AG04449 (cell line): ENCODE data around the gene MRPL34.

Source experiments
- CTCF ChIA-PET: fragments of 350-600 bp; formaldehyde crosslinking; extraction: SDS; loops from one replicate; lab custom pipeline; 2021; ENCODE audit warnings: antibody characterized with exemption; lab: Yijun Ruan, JAX
- POLR2A ChIA-PET: fragments of 400-600, 350-600 bp; formaldehyde crosslinking; extraction: SDS; loops from one replicate; lab custom pipeline; 2020; ENCODE audit warnings: antibody characterized with exemption, inconsistent platforms; lab: Yijun Ruan, JAX
- DNase-seq: peaks from one replicate; pipeline ENCODE4 v3.0.0-alpha.2; 2010; ENCODE audit warnings: low read depth, low spot score
- H3K4me3 ChIP-seq: 2 replicates; pipeline ENCODE4 v1.5.1; 2011; ENCODE audit warnings: low read depth, mild to moderate bottlenecking, control low read depth, low read length
- CTCF ChIP-seq: IDR thresholded peaks from one replicate; pipeline ENCODE4 v1.5.1; 2011; ENCODE audit warnings: mild to moderate bottlenecking, moderate library complexity, low read length, control low read depth, inconsistent platforms; ENCODE audit not compliant: insufficient read depth; ENCODE audit errors: missing control alignments

The MRPL34 gene

GRCh38 chr19:17320435-17320834, 14.8 kb downstream of the MRPL34 start:
- no peak for DNase-seq
- no peak overlapping the region for H3K4me3 ChIP-seq
- ChIA-PET POLR2A (no interaction called here), CTCF (no interaction called here)
- TF ChIP-seq CTCF, result no peak

GRCh38 chr19:17321655-17322489, 16.2 kb downstream of the MRPL34 start:
- DNase-seq, result no peak
- no peak for TF ChIP-seq CTCF
- POLR2A ChIA-PET, result interaction anchor here (0.7 to 0.9 kb wide), 2 partner anchors 9 to 13 kb away, joined by 3 to 5 read pairs; partner anchors contain the start of gene DDA1
- CTCF ChIA-PET, result interaction anchor here (1.0 kb wide), 1 partner anchor 24 kb away, joined by 3 read pairs; no protein-coding TSS in a partner anchor
- no peak overlapping the region for H3K4me3 ChIP-seq

- POLR2A ChIA-PET, result interaction anchor here (0.7 kb wide), 1 partner anchor 16 kb away, joined by 3 read pairs; no protein-coding TSS in a partner anchor
- CTCF ChIA-PET, result interaction anchor here (1.2 kb wide), 1 partner anchor 11 kb away, joined by 3 read pairs; no protein-coding TSS in a partner anchor
- TF ChIP-seq CTCF, result no peak
- H3K4me3 ChIP-seq, result no peak overlapping the region
- DNase-seq, result no peak
Measured at GRCh38 chr19:17322854-17323253, 17.2 kb downstream of the MRPL34 start.

GRCh38 chr19:17323300-17323963, 17.8 kb downstream of the MRPL34 start:
- no peak for TF ChIP-seq CTCF
- H3K4me3 ChIP-seq, result no peak overlapping the region
- no peak for DNase-seq
- ChIA-PET POLR2A (interaction anchor here (0.7 kb wide), 1 partner anchor 15 kb away, joined by 3 read pairs; no protein-coding TSS in a partner anchor), CTCF (interaction anchor here (1.0 to 1.2 kb wide), 2 partner anchors 10 to 12 kb away, joined by 3 to 5 read pairs; partner anchors contain the start of gene ANO8)

- no peak for DNase-seq
- no peak for TF ChIP-seq CTCF
- H3K4me3 ChIP-seq, result no peak overlapping the region
- POLR2A ChIA-PET, result no interaction called here
- CTCF ChIA-PET, result interaction anchor here (1.0 to 1.2 kb wide), 3 partner anchors 8 to 11 kb away, joined by 3 to 5 read pairs (median 3); partner anchors contain the start of gene ANO8
Measured at GRCh38 chr19:17323964-17324332, 18.3 kb downstream of the MRPL34 start.
